ENCODE measurements around the gene MLLT1. TPM values are rescaled to one million over a fixed set of nuclear protein-coding genes. Genes with fewer than 3 reads are reported as not detected.

Gene MLLT1
- total and polyA plus RNA-seq, 2 donors (not counting 1 experiment from before 2014, with no cell fraction given), result 19.4 to 40.2 TPM

DNA sequence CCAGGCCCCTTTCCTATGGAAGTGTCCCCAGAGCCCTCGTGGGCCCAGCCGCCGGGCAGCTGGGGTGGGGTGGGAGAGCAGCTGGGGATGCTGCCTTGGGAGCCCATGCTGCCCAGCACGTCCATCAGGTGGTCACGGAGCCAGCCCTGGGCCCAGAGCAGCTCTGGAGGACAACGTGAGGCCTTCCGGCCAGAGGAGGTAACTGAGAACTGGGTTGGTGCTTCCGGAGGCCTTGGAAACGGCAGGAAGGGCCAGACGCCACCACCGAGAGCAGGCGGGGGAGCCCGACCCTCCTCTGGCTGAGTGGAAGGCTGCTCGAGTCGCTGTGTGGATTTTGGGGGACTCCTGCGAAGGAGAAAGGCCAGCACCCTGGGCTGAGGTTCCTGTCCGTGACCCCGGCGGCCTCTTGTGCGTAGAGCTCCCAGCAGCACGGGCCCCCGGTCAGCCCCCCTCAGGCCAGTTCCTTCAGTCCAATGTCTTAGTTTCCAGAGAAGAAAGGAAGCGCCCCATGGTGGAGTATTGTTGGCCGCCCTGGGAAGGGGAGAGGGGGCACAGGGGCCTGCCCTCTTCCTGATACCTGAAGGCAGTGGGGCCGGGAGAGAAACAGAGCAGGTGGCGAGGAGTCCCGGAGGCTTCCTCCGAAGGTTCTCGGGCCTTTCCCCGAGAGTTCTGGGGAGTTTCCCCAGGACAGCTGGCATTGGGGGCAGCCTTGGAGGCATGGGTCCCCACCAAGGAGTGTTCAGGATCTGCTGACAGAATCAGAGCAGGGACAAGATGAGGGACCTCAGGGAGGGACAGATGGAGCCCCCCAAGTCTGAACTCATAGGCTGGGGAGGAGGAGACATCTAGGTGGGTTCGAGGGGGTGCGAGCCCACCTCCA lies 68.8 kb downstream of the MLLT1 start:
- intact Hi-C loops (cut with micrococcal nuclease), result no loop called here
- ChIA-PET CTCF (no interaction called here), POLR2A (no interaction called here)
- no peaks in the 10 kb centered on the region for H3K9me3 ChIP-seq (ENCODE audit: control extremely low read depth in 1 of 3, control insufficient read depth in 2 of 3, insufficient read depth in 1 of 3, low read length in 2 of 3)
- no peaks in the 10 kb centered on the region for H3K27me3 Mint-ChIP-seq
- H3K4me1 ChIP-seq (ENCODE audit: control insufficient read depth in 2 of 2, insufficient read depth in 2 of 2, low read length in 2 of 2), result no peaks in the 10 kb centered on the region
- H3K4me3 Mint-ChIP-seq, result no peak overlapping the region
- H3K27ac Mint-ChIP-seq, result no peak overlapping the region
- H3K4me3 ChIP-seq (ENCODE audit: control extremely low read depth in 1 of 5, extremely low read depth in 1 of 5, insufficient read depth in 1 of 5, low read depth in 2 of 5, low read length in 4 of 5), result no peak overlapping the region
- H3K27ac ChIP-seq (ENCODE audit: low read length in 2 of 2), result no peak overlapping the region
- H3K9me3 Mint-ChIP-seq (ENCODE audit: insufficient read depth), result no peaks in the 10 kb centered on the region
- no peaks in the 10 kb centered on the region for H3K36me3 ChIP-seq (replicated peaks in 1 of 2; ENCODE audit: control extremely low read depth in 1 of 2, control insufficient read depth in 1 of 2, extremely low read depth in 1 of 2, insufficient read depth in 2 of 2, low read length in 1 of 2)
- H3K4me1 Mint-ChIP-seq, result no peaks in the 10 kb centered on the region
- H3K79me2 ChIP-seq (ENCODE audit: control insufficient read depth, insufficient read depth, low read length), result no peaks in the 10 kb centered on the region
- no peak for ATAC-seq (ENCODE audit: low read depth)
- H4K20me1 ChIP-seq (ENCODE audit: control insufficient read depth, insufficient read depth, low read length, poor library complexity, severe bottlenecking), result no peaks in the 10 kb centered on the region
- H3K4me2 ChIP-seq (replicated peaks; ENCODE audit: low read depth, low read length, poor library complexity, severe bottlenecking), result no peak overlapping the region
- DNase-seq, result no peak
- 94% methylated on average over 28 of the region's 32 CpGs for WGBS (ENCODE audit: insufficient coverage)
- TF ChIP-seq, protein P1, sequence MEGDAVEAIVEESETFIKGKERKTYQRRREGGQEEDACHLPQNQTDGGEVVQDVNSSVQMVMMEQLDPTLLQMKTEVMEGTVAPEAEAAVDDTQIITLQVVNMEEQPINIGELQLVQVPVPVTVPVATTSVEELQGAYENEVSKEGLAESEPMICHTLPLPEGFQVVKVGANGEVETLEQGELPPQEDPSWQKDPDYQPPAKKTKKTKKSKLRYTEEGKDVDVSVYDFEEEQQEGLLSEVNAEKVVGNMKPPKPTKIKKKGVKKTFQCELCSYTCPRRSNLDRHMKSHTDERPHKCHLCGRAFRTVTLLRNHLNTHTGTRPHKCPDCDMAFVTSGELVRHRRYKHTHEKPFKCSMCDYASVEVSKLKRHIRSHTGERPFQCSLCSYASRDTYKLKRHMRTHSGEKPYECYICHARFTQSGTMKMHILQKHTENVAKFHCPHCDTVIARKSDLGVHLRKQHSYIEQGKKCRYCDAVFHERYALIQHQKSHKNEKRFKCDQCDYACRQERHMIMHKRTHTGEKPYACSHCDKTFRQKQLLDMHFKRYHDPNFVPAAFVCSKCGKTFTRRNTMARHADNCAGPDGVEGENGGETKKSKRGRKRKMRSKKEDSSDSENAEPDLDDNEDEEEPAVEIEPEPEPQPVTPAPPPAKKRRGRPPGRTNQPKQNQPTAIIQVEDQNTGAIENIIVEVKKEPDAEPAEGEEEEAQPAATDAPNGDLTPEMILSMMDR (IDR thresholded peaks at IDR 0.05), result no peak
- no peak for TF ChIP-seq EZH2 (IDR thresholded peaks at IDR 0.05; ENCODE audit: borderline replicate concordance, insufficient read depth, low read depth, low read length, poor library complexity, severe bottlenecking)
- no peak overlapping the region for H3K9ac ChIP-seq (ENCODE audit: low read length)
- no peaks in the 10 kb centered on the region for H3K27me3 ChIP-seq (replicated peaks in 1 of 4; ENCODE audit: control extremely low read depth in 1 of 4, control insufficient read depth in 3 of 4, insufficient read depth in 4 of 4, low read length in 3 of 4)
- no peak overlapping the region for H2AFZ ChIP-seq (ENCODE audit: insufficient read depth, low read depth, low read length, poor library complexity, severe bottlenecking)

DNA sequence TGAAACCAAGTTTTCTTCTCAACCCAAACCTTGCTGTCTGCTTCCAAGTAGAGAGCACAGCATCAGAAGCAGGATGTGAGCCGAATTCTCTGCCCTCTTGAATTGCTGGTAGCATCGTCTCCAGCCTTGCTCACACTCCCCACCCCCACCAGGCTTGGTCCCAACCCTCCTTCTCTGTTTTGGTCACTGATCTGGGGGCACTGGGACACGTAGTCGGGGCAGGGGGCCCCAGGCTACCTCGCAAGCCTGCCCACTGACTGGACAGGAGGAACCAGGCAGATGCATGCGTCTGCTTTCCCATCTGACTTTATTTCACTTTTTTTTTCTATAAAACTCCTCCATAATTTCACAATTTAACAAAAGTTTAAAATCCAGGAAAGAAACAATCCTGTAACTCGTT lies 69.7 kb downstream of the MLLT1 start:
- Mint-ChIP-seq H3K27me3 (no peaks in the 10 kb centered on the region), H3K4me3 (no peak overlapping the region), H3K4me1 (no peaks in the 10 kb centered on the region), H3K9me3 (ENCODE audit: insufficient read depth) (no peaks in the 10 kb centered on the region), H3K27ac (no peak overlapping the region)
- Histone ChIP-seq H3K79me2 (ENCODE audit: control insufficient read depth, insufficient read depth, low read length) (no peaks in the 10 kb centered on the region), H3K27ac (ENCODE audit: low read length in 2 of 2) (no peak overlapping the region), H3K36me3 (replicated peaks in 1 of 2; ENCODE audit: control extremely low read depth in 1 of 2, control insufficient read depth in 1 of 2, extremely low read depth in 1 of 2, insufficient read depth in 2 of 2, low read length in 1 of 2) (no peaks in the 10 kb centered on the region), H3K4me1 (ENCODE audit: control insufficient read depth in 2 of 2, insufficient read depth in 2 of 2, low read length in 2 of 2) (no peaks in the 10 kb centered on the region), H3K4me3 (ENCODE audit: control extremely low read depth in 1 of 5, extremely low read depth in 1 of 5, insufficient read depth in 1 of 5, low read depth in 2 of 5, low read length in 4 of 5) (no peak overlapping the region), H3K4me2 (replicated peaks; ENCODE audit: low read depth, low read length, poor library complexity, severe bottlenecking) (no peak overlapping the region), H3K27me3 (replicated peaks in 1 of 4; ENCODE audit: control extremely low read depth in 1 of 4, control insufficient read depth in 3 of 4, insufficient read depth in 4 of 4, low read length in 3 of 4) (no peaks in the 10 kb centered on the region), H3K9ac (ENCODE audit: low read length) (no peak overlapping the region), H4K20me1 (ENCODE audit: control insufficient read depth, insufficient read depth, low read length, poor library complexity, severe bottlenecking) (no peaks in the 10 kb centered on the region), H3K9me3 (ENCODE audit: control extremely low read depth in 1 of 3, control insufficient read depth in 2 of 3, insufficient read depth in 1 of 3, low read length in 2 of 3) (no peaks in the 10 kb centered on the region), H2AFZ (ENCODE audit: insufficient read depth, low read depth, low read length, poor library complexity, severe bottlenecking) (no peak overlapping the region)
- TF ChIP-seq EZH2 (IDR thresholded peaks at IDR 0.05; ENCODE audit: borderline replicate concordance, insufficient read depth, low read depth, low read length, poor library complexity, severe bottlenecking), result no peak
- TF ChIP-seq, protein P1 (IDR thresholded peaks at IDR 0.05), result no peak
- ChIA-PET POLR2A (no interaction called here), CTCF (no interaction called here)
- DNase-seq (no peak), ATAC-seq (ENCODE audit: low read depth) (no peak)
- intact Hi-C loops (cut with micrococcal nuclease), result no loop called here
- WGBS (ENCODE audit: insufficient coverage), result 95% methylated on average over 7 of the region's 7 CpGs

All from B cell (primary cell).